NCI-H146 treated with DMSO at 0.1 percent for 48 hours (cell line): Measurements from ENCODE around the gene CDC14B.
"Not testable (repeated sequence)": the region's sequence is repeated elsewhere in the genome, so short reads cannot be mapped to it uniquely, and the experiment has no call there.

ENCODE experiments used
- DNase-seq: peaks from one replicate; lab custom pipeline; 2025; ENCODE audit not compliant: unreplicated experiment; lab: John Stamatoyannopoulos, UW

CDC14B gene

DNA sequence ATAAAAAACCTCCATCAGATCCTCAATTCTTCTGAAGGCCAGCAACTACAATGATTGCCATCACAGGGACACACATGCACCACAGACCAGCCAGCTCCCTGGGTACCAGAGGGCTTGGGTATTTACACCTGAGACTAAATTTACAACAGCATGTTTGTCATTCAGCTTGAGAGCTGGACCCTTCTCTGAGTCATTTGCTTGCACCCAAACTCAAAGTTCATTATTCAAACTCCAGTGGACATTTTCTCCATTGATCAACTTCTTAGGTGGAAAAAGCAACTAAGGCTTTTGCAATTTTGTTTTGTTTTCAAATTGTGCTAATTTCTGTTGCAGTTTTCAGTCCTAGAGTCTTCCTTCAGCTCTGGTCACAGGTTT is 116.3 kb downstream of the CDC14B start:
- not testable (repeated sequence) for DNase-seq

DNA sequence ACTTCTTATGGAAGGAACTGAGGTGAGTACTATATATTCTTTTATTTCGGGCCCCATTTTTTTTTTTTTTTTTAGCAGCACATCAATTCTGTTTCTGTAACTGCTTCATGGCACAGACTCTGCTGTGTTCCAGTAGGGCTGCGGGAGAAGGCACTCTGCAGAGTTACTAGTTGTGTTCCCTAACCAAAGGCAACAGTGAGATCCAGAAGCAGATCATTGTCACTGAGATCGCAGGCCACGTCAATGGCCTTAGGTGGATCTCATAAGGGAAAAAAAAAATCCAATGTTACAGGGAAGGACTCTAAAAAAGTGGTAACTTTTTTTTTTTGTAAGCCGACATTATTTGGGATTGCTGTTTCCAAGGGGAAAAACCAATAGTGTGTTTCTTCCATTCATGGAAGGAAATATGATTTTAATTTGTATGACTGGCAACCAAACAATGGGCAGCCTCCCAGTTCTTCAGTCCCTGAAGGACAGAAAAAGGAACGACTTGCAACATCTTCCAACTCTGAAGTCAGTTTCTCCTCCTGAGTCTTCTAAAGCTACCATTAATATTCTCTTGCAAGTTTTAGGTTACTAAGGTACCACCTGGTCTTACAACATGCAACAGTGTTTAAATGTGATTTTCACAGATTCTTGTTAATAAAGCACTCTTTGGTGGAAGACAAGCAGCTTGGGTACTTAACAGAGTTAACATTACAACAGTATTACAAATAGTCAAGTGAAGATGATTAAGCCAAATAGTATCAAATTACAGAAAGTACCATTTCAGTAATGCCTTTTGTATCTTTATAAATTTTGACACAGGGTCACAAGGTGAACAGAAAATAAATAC is 116.9 kb downstream of the CDC14B start:
- DNase-seq: no peak

GRCh38 chr9:96501633-96502538 is 117.8 kb downstream of the CDC14B start:
- no peak for DNase-seq

- no peak for DNase-seq
Observed at GRCh38 chr9:96500696-96501632, 118.7 kb downstream of the CDC14B start.

- no peak for DNase-seq
Observed at GRCh38 chr9:96499257-96499656, 120.4 kb downstream of the CDC14B start.

DNA sequence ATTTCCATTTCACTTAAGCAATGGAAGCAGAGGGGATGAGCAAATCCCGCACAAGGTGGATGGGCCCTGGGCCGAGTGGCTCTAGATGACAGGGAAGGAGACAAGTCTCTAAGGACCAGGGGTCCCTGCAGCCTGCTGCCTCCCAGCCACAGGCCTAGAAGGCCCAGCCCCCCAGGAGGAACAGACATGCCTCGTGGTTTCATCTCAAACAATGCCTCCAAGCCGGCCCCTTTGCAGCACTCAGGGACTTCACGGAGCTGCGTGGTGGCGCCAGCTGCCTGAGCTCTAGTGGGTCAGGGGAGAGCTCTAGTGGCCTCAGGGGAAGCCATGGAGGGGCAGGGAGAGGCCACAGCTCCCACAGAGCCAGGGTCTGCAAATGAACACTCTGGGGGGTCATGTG is 120.8 kb downstream of the CDC14B start:
- no peak for DNase-seq

DNA sequence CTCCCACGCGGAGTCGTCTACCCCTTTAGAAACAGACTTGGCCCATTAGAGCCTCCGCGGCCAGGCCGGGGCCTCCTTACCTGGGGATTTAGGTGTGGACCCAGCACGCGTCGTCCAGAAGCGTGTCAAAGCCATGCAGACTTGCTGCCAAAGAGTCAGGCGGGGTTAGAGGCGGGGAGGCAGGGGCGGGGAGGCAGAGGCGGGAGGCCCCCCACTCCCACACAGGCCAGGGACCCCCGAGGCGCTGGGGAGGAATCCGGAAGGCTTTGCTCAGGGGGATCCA is 122.6 kb downstream of the CDC14B start:
- no peak for DNase-seq

GRCh38 chr9:96496368-96497116 is 123.1 kb downstream of the CDC14B start:
- DNase-seq: no peak

GRCh38 chr9:96495341-96495740 is 124.3 kb downstream of the CDC14B start:
- no peak for DNase-seq

GRCh38 chr9:96494215-96494800 is 125.3 kb downstream of the CDC14B start:
- no peak for DNase-seq

GRCh38 chr9:96493757-96494156 is 125.9 kb downstream of the CDC14B start:
- DNase-seq: no peak

DNA sequence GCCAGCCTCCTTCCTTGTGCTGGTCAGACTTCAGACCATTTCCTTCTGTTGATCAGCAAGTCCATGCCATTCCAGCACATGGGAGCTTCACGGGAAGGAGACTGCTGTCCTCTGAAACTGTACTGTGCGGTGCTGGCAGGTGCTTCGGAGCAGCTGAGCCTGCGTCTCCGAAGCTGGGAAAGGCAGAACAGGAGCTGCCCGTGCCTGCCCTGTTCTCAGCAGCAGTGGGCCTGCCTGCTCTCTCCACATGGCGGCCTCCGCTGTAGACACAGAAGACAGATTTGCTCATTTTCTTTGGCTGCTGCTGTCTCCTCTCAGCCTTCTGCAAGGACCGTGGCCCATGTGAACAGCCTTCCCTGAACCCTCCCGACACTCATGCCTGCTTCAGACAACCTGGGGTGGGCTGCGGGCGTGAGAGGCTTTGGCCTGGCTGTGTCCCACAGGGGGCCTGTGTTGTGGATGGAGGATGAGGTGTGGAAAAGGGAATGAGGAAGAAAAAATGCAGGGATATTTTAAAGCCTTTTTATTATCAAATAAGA is 126.6 kb downstream of the CDC14B start:
- no peak for DNase-seq

GRCh38 chr9:96491880-96492525 is 127.6 kb downstream of the CDC14B start:
- DNase-seq: no peak

DNA sequence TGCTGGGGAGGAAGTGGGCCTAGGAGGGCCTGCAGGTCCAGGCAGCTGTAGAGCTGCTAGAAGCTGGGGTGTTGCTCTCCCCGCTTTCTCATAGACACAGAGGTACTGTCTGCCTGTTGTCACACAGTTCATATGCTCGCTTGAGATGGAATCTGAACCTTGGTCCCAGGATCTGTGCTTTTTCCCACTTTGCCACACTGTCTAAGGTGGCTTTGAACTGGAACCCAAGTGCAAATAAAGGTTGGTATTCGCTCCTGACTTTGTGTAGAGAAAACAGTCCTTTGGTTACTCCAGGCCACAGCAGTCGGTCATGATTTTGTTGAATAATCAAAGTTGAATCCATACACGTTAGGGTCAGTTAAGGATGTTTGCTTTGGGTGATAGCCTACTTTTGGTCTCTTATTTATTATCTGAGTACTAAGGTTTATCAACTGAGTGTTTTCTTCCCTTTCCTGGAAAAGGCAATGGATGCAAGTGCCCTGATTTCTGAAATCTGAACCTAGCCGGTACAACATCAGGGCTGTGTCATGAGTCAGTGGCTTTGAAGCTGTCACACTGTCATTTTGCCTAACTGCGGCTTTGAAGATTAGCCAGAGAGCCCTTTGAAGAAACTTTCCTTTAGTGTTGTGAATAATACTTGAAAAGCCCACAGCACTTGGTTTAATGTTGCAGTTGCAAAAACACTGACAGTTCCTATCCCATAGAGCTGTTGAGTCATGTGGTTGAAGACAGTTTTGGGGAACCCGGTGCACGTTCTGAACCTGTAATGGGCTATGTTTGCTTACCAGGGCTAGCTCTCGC is 128.4 kb downstream of the CDC14B start:
- no peak for DNase-seq

DNA sequence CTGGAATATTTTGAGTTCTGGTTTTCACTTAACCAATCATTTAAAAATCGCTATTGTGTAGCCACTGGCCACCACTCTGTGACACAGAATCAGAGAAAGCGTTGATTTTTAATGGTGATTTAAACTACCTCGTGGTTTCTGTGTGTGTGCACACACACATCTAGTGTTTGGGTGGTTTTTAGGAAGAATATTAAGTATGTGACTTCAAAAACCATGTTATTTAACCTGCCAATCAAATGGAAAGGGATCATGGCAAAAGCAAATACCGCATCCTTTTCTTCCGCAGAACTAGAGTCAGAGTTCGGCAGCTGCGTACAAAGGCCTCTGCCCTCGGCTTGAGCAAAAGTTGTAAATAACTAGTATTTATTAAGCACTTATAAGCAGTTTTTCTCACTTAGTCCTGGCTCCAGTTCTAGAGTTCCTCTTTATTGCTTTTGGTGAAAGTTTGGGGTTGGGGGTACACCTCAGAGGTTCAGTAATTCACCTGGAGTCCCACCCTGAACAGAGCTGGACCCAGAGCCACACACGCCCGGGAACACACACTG is 129.0 kb downstream of the CDC14B start:
- no peak for DNase-seq

GRCh38 chr9:96489482-96489979 is 130.1 kb downstream of the CDC14B start:
- no peak for DNase-seq

- DNase-seq: no peak
Observed at GRCh38 chr9:96487949-96488348, 131.7 kb downstream of the CDC14B start.

- no peak for DNase-seq
Observed at GRCh38 chr9:96487029-96487396, 132.6 kb downstream of the CDC14B start.
